HPDE6-E6E7 (cell line): ENCODE data around the gene TMEM271.

Experiments used
- DNase-seq: peaks from one replicate; pipeline ENCODE4 v3.0.0; 2011; ENCODE audit warnings: missing footprints; ENCODE audit errors: extremely low spot score

TMEM271 gene

GRCh38 chr4:576245-576821, at the start of gene TMEM271:
Gene TMEM271 (minus strand): TSS chr4:576295. CDS start chr4:576062, 233 bp downstream.
- no peak for DNase-seq

GRCh38 chr4:625631-626161, 49.6 kb upstream of the TMEM271 start:
- DNase-seq = no peak

DNA sequence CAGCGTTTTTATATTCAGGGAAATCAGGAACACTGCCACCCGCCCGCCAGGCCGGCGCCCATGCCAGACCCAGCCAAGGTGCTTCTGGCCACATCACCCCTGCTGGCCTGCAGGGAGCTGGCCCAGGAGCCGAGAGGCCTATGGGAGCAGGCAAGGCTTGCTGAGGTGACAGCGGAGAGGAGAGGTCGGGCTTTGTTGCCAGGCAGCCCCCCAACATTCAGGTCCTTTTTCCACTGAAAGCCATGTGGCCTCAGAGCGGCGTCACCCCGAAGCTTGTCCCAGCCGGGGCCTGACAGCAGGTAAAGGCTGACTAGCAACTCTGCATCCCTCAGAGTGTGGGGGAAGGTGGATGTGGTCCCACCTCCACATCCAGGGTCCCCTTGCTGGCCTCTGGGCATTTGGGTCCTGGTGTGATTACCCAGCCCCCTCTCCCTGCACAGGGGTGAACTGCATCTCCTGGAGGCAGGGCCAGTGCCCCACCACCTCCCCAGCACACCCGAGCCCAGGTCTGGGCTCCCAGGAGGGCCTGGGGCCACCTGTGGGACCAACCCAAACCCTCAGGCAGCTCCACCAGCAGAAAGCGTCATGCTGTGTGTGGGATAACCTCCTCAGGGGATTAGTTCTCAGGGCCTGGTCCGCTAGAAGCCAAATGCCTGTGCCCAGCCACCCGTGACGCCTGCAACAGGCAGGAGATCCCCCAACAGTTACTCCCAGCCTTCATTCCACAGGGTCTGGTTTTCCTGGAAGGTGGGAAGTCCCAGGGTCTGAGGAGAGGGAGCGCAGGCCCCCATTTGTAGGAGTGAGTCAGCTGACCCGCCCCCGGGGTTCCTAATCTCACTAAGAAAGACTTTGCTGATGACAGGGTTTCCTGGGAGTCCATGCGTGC, 48.9 kb upstream of the TMEM271 start, which contains the start of gene PDE6B:
Gene PDE6B, plus strand, starts transcription at position 869 of the 886 bp plus-strand sequence. CDS start 54 bp downstream, outside the sequence.
- no peak for DNase-seq

- DNase-seq = no peak
These were observed 47.9 kb upstream of the TMEM271 start for GRCh38 chr4:623914-624566.

DNA sequence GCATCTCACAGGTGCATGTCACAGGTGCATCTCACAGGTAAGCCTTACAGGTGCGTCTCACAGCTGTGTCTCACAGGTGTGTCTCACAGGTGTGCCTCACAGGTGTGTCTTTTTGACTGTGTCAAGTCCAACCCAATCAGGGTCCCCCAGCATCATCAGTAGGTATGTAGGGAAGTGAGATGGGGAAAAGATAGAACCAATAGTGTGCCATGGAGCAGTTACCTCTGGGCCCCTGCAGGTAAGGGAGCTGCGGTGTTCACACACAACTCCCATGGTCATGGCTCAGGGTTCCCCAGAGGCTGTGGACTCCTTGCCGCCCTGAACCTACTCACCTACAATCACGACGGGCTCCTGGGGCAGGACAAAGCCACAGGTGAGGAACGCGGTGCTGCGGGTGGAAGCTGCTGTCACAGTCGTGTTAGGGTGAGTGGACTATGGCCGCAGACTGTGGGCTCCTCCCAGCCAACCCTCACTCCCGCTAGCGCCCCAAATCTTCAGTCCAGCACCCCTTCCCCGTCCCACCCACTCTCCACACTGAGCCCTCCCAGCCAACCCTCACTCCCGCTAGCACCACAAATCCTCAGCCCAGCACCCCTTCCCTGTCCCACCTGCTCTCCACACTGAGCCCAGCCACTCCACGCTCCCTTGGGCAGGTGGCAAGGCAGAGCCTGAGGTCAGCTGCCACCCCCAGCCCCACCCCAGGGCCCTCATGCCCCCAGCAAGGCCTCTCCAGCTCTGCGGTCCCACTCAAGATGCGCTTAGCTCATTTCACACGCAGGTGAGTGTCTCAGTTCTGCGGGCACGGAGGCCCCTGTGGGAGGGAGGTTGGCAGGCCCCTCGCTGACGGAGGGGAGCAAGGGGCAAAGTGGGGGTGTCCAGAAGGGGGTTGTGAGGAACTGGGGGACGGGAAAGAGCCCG, 47.2 kb upstream of the TMEM271 start:
- no peak for DNase-seq

- DNase-seq = no peak
These were observed 46.2 kb upstream of the TMEM271 start for GRCh38 chr4:622071-622995.

DNA sequence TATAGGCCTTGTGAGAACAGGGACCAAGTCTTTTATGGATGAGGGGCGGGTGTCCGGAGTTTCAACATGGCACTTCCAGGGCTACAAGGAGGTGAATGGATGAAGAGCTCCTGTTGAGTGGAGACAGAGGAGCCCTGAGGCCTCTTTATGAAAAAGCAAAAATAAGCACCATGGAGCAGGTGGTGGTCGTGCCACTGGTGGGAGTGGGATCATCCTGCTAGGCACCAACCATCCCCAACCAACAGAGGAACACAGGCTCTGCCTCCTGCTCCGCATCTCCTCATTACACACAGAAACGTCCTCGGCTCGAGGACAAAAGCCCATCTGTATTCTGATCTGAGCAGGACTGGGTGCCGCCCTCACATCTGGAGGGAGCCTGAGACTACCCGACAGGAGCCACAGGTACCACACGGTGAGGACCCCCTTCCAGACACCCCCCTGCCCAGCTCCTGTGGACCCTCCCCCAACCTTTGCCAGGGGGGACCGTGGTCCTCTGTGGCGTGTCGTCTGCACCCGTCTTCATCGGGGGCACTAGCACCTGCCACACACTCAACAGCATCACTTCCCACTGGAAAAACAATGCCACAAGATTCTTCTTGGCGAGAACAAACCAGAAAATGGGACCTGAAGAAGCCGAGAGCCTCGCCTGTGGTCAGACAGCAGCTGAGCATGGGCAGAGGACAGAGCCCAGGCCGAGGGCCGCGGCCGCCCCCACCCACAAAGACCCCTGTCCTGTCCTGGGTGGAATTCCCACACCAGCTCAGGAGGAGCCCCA, 45.4 kb upstream of the TMEM271 start:
- no peak for DNase-seq

DNA sequence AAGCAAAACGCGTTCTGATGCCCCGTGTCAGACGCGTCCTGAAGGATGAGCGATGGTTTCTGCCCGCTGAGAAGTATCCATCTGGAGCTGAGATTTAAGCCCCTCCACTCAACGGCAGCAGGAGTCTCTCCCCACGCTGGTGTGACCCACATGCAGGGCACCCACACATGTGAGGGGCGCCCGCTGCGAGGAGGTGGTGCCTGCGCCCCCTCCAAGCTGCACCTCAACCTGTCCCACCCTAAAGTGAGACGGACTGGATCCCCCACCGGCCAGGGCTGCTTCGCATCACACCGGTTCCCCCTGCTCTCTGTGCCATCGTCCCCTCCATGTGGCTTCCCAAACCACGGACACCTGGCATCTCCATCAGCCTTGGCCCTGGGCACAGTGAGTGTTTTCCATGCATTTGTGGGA, 44.8 kb upstream of the TMEM271 start:
- DNase-seq = no peak

DNA sequence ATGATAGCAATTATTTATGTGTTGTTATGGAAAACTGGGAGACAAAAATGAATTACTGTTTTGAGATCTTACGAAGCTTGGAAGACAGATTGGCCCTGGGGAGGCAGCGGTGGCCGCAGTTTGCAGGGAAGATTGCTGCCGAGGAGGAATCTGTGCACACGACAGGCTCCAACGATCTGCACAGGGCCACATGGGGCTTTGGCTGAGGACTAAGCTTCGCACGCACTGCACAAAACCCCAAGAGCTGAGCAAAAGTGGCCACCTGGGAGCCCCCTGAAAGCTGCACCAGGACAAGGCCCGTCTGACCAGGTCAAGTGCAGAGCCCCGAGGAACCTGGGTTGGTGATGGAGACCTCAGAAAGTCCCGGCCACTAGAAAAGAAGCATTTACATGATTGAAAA, 44.1 kb upstream of the TMEM271 start:
- no peak for DNase-seq

DNA sequence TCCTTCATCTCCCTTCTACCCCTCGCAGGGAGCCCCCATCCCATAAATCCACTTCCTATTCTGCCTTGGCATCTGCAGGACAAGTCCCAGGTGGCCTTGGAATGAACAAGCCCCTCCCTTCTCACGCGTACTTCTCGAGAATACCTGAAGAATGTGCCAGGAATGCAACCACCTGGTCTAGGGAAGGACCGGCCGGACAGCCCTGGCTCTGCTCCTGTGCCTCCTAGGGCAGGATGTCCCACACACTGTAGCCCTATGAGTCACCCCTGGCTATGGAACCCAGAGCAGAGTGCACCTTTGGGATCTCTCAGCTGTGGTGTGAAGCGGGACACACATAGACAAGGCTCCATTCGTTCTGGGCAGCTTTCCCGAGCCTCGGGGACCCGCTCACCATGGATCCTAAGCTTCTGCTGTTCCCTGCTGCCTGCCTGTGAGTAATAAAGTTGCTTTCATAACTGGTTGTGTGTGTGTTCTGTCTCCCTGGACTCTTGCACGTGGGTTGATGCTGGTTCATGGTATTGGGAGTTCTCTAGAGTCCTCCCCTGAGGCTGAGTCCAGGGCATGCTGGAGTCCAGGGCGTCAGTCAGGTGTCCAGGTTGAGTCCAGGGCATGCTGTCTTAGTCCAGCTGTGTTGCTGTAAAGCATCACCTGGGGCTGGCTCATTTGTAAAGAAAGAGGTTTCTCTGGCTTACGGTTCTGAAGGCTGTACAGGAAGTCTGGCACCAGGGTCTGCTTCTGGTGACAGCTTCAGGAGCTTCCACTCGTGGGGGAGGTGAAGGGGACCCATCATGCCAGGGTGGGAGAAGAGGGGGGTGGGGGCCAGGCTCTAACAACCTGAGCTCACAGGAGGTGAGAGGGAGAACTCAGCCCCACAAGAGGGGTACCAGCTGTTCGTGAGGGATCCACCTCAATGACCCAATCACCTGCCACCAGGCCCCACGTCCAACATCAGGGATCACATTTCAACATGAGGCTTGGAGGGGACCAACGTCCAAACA, 41.8 kb upstream of the TMEM271 start:
- DNase-seq = peak; percentile 54

DNA sequence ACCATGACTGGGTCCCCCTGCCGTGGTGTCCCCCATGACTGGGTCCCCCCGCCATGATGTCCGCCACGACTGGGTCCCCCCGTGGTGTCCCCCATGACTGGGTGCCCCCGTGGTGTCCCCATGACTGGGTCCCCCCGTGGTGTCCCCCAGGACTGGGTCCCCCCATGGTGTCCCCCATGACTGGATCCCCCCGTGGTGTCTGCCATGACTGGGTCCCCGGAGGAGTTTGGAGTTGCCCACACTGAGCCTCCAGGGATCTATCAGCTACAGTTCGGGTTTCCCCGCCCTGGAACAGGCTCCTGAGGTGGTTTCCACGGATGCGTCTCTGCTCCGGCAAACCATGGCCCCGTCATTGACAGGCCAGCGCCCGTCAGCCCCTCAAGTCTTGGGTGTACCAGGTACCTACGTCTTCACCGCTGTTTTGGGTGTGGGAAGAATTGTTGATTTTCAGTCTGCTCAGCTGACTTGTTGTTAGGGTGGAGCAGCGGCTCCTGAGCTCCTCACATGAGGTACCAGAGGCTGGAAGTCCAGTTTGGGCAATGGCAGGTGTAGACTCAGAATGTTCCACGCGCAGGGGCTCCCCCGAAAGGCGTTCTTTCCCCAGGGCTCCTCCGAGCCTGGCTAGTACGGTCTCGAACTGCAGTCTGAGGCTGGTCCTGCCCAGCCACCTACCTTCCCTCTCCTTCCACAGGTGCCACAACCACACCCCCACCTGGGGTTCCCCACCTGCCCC, 41.0 kb upstream of the TMEM271 start:
- DNase-seq = no peak

GRCh38 chr4:616091-616490, 40.0 kb upstream of the TMEM271 start:
- no peak for DNase-seq

- DNase-seq = no peak
These were observed 37.0 kb upstream of the TMEM271 start for GRCh38 chr4:613126-613525.

DNA sequence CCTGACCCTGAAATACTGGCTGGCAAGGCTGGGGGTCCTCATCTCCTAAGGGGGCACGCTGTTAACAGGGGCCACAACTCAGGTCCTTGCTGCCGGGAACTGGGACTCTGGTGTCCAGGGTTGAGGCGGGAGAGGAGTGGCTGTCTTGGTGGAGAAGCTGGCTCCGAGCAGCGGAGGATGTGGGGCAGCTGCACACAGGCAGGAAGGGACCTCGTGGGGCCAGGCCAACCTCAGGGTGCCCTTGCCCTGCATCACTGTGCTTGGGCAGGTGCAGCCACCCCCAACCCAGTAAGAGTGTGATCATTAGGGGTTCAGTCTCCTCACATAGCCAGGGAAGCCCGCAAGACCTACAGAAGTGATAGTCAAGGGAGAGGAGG, 36.6 kb upstream of the TMEM271 start:
- no peak for DNase-seq

- no peak for DNase-seq
These were observed 36.1 kb upstream of the TMEM271 start for GRCh38 chr4:612052-612748.

DNA sequence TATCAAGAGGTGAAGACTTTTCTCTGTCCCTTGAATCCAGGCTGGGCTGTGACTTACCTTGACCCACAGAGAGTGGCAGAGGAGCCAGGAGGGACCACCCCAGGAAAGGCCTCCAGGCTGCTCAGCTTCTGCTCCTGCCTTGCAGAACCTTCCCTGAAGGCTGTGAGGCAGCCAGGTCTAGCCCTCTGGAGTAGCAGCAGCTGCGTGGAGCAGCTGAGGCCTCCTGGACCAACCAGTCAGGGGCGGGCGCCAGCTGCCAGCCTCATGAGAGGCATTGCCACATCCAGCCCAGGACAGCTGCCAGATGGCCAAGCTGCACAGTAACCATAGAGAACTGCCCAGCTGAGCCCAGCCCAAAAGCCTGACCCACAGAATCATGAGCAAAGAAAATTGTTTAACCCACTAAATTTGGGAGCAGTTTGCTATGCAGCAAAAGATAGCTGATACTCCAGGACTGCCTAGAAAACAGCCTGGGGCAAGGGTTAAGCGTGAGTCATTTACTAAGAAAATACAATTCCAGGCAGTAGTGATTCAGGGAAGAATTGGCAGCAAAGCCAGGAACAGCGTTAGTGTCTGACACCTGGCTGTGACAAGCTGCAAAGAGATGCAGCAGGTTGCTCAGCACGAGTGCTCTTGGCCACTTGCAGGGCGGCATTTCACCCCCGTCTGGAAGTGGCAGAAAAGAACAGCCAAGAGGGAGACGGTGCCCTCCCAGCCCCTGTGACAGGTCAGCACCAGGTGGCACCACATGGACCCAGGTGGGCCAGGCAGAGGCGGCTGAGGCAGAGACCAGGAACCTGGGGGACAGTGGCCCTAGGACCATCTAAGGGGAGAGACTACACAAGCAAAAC, 34.5 kb upstream of the TMEM271 start:
- peak; percentile 84 for DNase-seq
